ENCODE data around the gene GABBR2.

DNA sequence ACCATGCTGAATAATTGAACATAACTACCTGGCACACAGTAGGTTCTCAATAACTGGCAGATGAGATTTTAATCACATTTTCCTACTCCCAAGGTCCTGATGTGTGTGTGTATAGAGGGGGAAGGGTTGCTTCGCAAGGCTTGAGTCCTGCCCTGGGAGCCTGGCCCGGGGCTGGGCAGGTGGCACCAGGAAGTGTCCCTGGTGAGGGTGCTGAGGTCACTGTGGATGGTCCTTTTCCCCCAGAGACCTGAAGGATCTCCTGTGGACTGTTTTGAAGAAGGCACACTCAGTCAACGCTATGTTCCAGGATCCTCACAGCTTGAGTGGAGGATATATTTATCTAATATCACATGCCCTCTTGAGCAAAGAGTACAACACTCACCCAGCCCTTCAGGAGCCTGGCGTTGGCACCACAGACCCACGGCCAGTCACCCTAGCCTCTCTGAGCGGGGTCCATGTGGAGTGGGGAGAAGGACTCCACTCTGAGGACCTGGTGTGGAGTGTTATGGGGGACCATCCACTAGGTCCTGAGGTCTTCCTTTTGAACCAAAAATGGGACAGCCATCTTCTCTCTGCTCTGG is 177.8 kb downstream of the GABBR2 start:
- TF ChIP-seq SIN3A (IDR thresholded peaks at IDR 0.05; ENCODE audit: borderline replicate concordance, insufficient read depth, low read depth, low read length): no peak
- TF ChIP-seq, protein P1, sequence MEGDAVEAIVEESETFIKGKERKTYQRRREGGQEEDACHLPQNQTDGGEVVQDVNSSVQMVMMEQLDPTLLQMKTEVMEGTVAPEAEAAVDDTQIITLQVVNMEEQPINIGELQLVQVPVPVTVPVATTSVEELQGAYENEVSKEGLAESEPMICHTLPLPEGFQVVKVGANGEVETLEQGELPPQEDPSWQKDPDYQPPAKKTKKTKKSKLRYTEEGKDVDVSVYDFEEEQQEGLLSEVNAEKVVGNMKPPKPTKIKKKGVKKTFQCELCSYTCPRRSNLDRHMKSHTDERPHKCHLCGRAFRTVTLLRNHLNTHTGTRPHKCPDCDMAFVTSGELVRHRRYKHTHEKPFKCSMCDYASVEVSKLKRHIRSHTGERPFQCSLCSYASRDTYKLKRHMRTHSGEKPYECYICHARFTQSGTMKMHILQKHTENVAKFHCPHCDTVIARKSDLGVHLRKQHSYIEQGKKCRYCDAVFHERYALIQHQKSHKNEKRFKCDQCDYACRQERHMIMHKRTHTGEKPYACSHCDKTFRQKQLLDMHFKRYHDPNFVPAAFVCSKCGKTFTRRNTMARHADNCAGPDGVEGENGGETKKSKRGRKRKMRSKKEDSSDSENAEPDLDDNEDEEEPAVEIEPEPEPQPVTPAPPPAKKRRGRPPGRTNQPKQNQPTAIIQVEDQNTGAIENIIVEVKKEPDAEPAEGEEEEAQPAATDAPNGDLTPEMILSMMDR (IDR thresholded peaks at IDR 0.05): no peak
- TF ChIP-seq POLR2AphosphoS5 (IDR thresholded peaks at IDR 0.05; ENCODE audit: low read depth, low read length): no peak
- no peak for TF ChIP-seq TCF7L2 (IDR thresholded peaks at IDR 0.05; ENCODE audit: low read depth, low read length)
